WTC11 (cell line): Measurements from ENCODE around the gene CCDC175.

ENCODE experiments used
- FOXP1 ChIP-seq: sonication (generic); formaldehyde crosslinking; IDR thresholded peaks from 2 replicates; pipeline ENCODE4 v1.8.0; 2022; ENCODE audit warnings: missing genetic modification reagents, mild to moderate bottlenecking, moderate library complexity, borderline replicate concordance
- GTF2I ChIP-seq: fragments of 250-450 bp; sonication (Bioruptor Pico); conservative IDR thresholded peaks from 2 replicates; pipeline ENCODE4 v1.4.0; 2021; ENCODE audit warnings: mild to moderate bottlenecking
- KAT7 ChIP-seq: sonication (generic); formaldehyde crosslinking; IDR thresholded peaks from 2 replicates; pipeline ENCODE4 v1.8.1; 2023; ENCODE audit warnings: missing genetic modification reagents, mild to moderate bottlenecking, borderline replicate concordance
- MYBL2 ChIP-seq: sonication (generic); formaldehyde crosslinking; IDR thresholded peaks from 2 replicates; pipeline ENCODE4 v1.8.1; 2023; ENCODE audit warnings: mild to moderate bottlenecking, moderate library complexity, missing genetic modification reagents
- RORB ChIP-seq: fragments of 250-450 bp; sonication (Bioruptor Pico); IDR thresholded peaks from 2 replicates; pipeline ENCODE4 v1.9.0; 2021; ENCODE audit warnings: mild to moderate bottlenecking
- TEAD4 ChIP-seq: sonication (generic); formaldehyde crosslinking; IDR thresholded peaks from 2 replicates; pipeline ENCODE4 v1.8.0; 2022; ENCODE audit warnings: mild to moderate bottlenecking, missing genetic modification reagents
- ZNF232 ChIP-seq: sonication (generic); formaldehyde crosslinking; IDR thresholded peaks from 2 replicates; pipeline ENCODE4 v1.8.0; 2022; ENCODE audit warnings: mild to moderate bottlenecking, missing genetic modification reagents
- TF ChIP-seq, protein P1 (sequence below): sonication (generic); formaldehyde crosslinking; IDR thresholded peaks from 2 replicates; pipeline ENCODE4 v1.8.0; 2022; ENCODE audit warnings: mild to moderate bottlenecking, missing genetic modification reagents
- TF ChIP-seq, protein P2 (sequence below): fragments of 200-600 bp; IDR thresholded peaks from 2 replicates; pipeline ENCODE4 v1.8.0; 2022; ENCODE audit warnings: antibody characterized with exemption
- TF ChIP-seq, protein P3 (sequence below): sonication (generic); formaldehyde crosslinking; IDR thresholded peaks from 2 replicates; pipeline ENCODE4 v1.8.0; 2022; ENCODE audit warnings: mild to moderate bottlenecking, missing genetic modification reagents
- TF ChIP-seq, protein P4 (sequence below): sonication (generic); formaldehyde crosslinking; IDR thresholded peaks from 2 replicates; pipeline ENCODE4 v1.8.0; 2022; ENCODE audit warnings: mild to moderate bottlenecking, missing genetic modification reagents

DNA sequence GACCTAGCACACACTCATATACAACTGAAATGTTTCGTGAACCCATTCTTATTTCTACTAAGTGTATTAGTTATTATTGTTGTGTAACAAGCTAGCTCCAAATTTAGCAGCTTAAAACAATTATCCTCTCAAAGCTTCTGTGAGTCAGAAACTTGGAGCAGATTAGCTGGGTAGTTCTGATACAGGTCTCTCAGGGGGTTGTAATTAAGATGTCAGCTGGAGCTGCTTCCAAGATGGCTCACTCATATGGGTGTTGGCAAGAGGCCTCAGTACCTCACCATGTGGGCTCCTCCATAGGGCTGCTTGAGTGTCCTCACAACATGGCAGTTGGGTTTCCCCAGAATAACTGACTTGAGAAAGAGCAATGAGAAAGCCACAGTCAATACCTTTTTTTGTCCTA is 121.2 kb downstream of the CCDC175 start:
- TF ChIP-seq, protein P1, sequence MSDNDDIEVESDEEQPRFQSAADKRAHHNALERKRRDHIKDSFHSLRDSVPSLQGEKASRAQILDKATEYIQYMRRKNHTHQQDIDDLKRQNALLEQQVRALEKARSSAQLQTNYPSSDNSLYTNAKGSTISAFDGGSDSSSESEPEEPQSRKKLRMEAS (CRISPR knock-in tag), result no peak
- TF ChIP-seq, protein P2, sequence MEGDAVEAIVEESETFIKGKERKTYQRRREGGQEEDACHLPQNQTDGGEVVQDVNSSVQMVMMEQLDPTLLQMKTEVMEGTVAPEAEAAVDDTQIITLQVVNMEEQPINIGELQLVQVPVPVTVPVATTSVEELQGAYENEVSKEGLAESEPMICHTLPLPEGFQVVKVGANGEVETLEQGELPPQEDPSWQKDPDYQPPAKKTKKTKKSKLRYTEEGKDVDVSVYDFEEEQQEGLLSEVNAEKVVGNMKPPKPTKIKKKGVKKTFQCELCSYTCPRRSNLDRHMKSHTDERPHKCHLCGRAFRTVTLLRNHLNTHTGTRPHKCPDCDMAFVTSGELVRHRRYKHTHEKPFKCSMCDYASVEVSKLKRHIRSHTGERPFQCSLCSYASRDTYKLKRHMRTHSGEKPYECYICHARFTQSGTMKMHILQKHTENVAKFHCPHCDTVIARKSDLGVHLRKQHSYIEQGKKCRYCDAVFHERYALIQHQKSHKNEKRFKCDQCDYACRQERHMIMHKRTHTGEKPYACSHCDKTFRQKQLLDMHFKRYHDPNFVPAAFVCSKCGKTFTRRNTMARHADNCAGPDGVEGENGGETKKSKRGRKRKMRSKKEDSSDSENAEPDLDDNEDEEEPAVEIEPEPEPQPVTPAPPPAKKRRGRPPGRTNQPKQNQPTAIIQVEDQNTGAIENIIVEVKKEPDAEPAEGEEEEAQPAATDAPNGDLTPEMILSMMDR, result no peak
- TF ChIP-seq ZNF232 (CRISPR knock-in tag) (no peak), MYBL2 (CRISPR knock-in tag) (no peak), KAT7 (no peak), GTF2I (CRISPR knock-in tag) (no peak), RORB (CRISPR knock-in tag) (no peak), FOXP1 (CRISPR knock-in tag) (no peak), TEAD4 (CRISPR knock-in tag) (no peak)
- TF ChIP-seq, protein P3, sequence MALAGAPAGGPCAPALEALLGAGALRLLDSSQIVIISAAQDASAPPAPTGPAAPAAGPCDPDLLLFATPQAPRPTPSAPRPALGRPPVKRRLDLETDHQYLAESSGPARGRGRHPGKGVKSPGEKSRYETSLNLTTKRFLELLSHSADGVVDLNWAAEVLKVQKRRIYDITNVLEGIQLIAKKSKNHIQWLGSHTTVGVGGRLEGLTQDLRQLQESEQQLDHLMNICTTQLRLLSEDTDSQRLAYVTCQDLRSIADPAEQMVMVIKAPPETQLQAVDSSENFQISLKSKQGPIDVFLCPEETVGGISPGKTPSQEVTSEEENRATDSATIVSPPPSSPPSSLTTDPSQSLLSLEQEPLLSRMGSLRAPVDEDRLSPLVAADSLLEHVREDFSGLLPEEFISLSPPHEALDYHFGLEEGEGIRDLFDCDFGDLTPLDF (CRISPR knock-in tag), result no peak
- TF ChIP-seq, protein P4, sequence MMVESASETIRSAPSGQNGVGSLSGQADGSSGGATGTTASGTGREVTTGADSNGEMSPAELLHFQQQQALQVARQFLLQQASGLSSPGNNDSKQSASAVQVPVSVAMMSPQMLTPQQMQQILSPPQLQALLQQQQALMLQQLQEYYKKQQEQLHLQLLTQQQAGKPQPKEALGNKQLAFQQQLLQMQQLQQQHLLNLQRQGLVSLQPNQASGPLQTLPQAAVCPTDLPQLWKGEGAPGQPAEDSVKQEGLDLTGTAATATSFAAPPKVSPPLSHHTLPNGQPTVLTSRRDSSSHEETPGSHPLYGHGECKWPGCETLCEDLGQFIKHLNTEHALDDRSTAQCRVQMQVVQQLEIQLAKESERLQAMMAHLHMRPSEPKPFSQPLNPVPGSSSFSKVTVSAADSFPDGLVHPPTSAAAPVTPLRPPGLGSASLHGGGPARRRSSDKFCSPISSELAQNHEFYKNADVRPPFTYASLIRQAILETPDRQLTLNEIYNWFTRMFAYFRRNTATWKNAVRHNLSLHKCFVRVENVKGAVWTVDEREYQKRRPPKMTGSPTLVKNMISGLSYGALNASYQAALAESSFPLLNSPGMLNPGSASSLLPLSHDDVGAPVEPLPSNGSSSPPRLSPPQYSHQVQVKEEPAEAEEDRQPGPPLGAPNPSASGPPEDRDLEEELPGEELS, result no peak
